Spleen (tissue), 3 donors: Measurements from ENCODE around the gene ARRDC3.

Experiments used
- POLR2A ChIP-seq, 3 donors: fragments of 450-650 bp; IDR thresholded peaks; one replicate each; pipeline ENCODE4 v1.5.1; 2017; ENCODE audit warnings: antibody characterized with exemption in 3 of 3, mild to moderate bottlenecking in 1 of 3
- POLR2AphosphoS5 ChIP-seq, 3 donors: sonication (generic); formaldehyde crosslinking; IDR thresholded peaks; one replicate each; pipeline ENCODE4 v1.5.1; 2017; ENCODE audit warnings: antibody characterized with exemption in 3 of 3

DNA sequence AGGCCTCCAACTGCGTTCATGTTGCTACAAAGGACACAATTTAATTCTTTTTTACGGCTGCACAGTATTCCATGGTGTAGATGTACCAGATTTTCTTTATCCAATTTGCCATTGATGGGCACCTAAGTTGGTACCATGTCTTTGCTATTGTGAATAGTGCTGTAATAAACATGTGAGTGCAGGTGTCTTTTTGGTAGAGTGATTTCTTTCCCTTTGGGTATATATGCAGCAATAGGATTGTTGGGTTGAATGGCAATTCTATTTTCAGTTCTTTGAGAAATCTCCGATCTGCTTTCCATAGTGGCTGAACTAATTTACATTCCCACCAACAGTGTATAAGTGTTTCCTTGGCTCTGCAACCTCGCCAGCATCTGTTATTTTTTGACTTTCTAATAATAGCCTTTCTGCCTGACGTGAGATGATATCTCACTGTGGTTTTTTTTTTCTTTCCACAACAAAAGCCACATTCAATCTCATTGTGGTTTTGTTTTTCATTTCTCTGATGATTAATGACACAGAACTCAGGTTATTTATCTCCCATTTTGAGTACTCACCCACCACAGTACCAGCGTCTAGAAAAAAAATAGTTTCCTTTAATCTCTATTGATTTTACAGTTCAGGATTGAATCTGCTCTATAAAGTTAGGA lies 21.9 kb downstream of the ARRDC3 start:
- TF ChIP-seq POLR2A (IDR thresholded peaks at IDR 0.05) (no peak), POLR2AphosphoS5 (IDR thresholded peaks at IDR 0.05) (no peak)
